ENCODE measurements around the gene TTBK2. TPM values are rescaled to one million over a fixed set of nuclear protein-coding genes. Genes with fewer than 3 reads are reported as not detected.
A peak's percentile ranks its signal among the peaks of the same experiment; 100 is the strongest.

The TTBK2 gene
- total RNA-seq, 1 donor from 2014 or later = 13.0 TPM

- Mint-ChIP-seq H3K9me3 (no peaks in the 10 kb centered on the region), H3K27ac (no peak overlapping the region), H3K27me3 (ENCODE audit: low read depth) (no peaks in the 10 kb centered on the region), H3K36me3 (ENCODE audit: low read depth) (peaks cover 5% of the 10 kb centered on the region), H3K4me1 (ENCODE audit: low read depth) (peaks cover 5% of the 10 kb centered on the region), H3K4me3 (ENCODE audit: low read depth) (no peak overlapping the region)
- intact Hi-C loops (cut with micrococcal nuclease) = no loop called here
- no peak for DNase-seq (ENCODE audit: low spot score)
These were observed 215.2 kb downstream of the TTBK2 start for GRCh38 chr15:42705336-42705735.

- Mint-ChIP-seq H3K36me3 (ENCODE audit: low read depth) (peaks cover 9% of the 10 kb centered on the region), H3K27ac (no peak overlapping the region), H3K9me3 (no peaks in the 10 kb centered on the region), H3K27me3 (ENCODE audit: low read depth) (no peaks in the 10 kb centered on the region), H3K4me1 (ENCODE audit: low read depth) (peaks cover 5% of the 10 kb centered on the region), H3K4me3 (ENCODE audit: low read depth) (no peak overlapping the region)
- intact Hi-C loops (cut with micrococcal nuclease) = loop anchor here (1.0 kb wide), 1 partner anchor 222 kb away; no protein-coding TSS in a partner anchor
- peak; percentile 42 for DNase-seq (ENCODE audit: low spot score)
These were observed 216.1 kb downstream of the TTBK2 start for GRCh38 chr15:42704492-42704926.

- H3K4me3 Mint-ChIP-seq (ENCODE audit: low read depth) = no peak overlapping the region
- H3K9me3 Mint-ChIP-seq = no peaks in the 10 kb centered on the region
- H3K27me3 Mint-ChIP-seq (ENCODE audit: low read depth) = no peaks in the 10 kb centered on the region
- H3K4me1 Mint-ChIP-seq (ENCODE audit: low read depth) = peaks cover under 1% of the 10 kb centered on the region
- H3K27ac Mint-ChIP-seq = no peak overlapping the region
- peaks cover 11% of the 10 kb centered on the region for H3K36me3 Mint-ChIP-seq (ENCODE audit: low read depth)
- no peak for DNase-seq (ENCODE audit: low spot score)
- intact Hi-C loops (cut with micrococcal nuclease) = no loop called here
These were observed 224.0 kb downstream of the TTBK2 start for GRCh38 chr15:42696626-42697025.

GRCh38 chr15:42695527-42696071, 225.0 kb downstream of the TTBK2 start:
- intact Hi-C loops (cut with micrococcal nuclease) = no loop called here
- H3K4me3 Mint-ChIP-seq (ENCODE audit: low read depth) = no peak overlapping the region
- DNase-seq (ENCODE audit: low spot score) = no peak
- H3K9me3 Mint-ChIP-seq = no peaks in the 10 kb centered on the region
- H3K27me3 Mint-ChIP-seq (ENCODE audit: low read depth) = no peaks in the 10 kb centered on the region
- H3K4me1 Mint-ChIP-seq (ENCODE audit: low read depth) = peaks cover 9% of the 10 kb centered on the region
- H3K27ac Mint-ChIP-seq = no peak overlapping the region
- H3K36me3 Mint-ChIP-seq (ENCODE audit: low read depth) = peaks cover 7% of the 10 kb centered on the region

- H3K27ac Mint-ChIP-seq = no peak overlapping the region
- intact Hi-C loops (cut with micrococcal nuclease) = no loop called here
- H3K36me3 Mint-ChIP-seq (ENCODE audit: low read depth) = peaks cover 3% of the 10 kb centered on the region
- no peak overlapping the region for H3K4me3 Mint-ChIP-seq (ENCODE audit: low read depth)
- H3K4me1 Mint-ChIP-seq (ENCODE audit: low read depth) = peaks cover 14% of the 10 kb centered on the region
- no peaks in the 10 kb centered on the region for H3K27me3 Mint-ChIP-seq (ENCODE audit: low read depth)
- DNase-seq (ENCODE audit: low spot score) = no peak
- no peaks in the 10 kb centered on the region for H3K9me3 Mint-ChIP-seq
These were observed 226.2 kb downstream of the TTBK2 start for GRCh38 chr15:42694398-42694797.

GRCh38 chr15:42693942-42694341, 226.6 kb downstream of the TTBK2 start:
- intact Hi-C loops (cut with micrococcal nuclease) = no loop called here
- peaks cover 3% of the 10 kb centered on the region for H3K36me3 Mint-ChIP-seq (ENCODE audit: low read depth)

DNA sequence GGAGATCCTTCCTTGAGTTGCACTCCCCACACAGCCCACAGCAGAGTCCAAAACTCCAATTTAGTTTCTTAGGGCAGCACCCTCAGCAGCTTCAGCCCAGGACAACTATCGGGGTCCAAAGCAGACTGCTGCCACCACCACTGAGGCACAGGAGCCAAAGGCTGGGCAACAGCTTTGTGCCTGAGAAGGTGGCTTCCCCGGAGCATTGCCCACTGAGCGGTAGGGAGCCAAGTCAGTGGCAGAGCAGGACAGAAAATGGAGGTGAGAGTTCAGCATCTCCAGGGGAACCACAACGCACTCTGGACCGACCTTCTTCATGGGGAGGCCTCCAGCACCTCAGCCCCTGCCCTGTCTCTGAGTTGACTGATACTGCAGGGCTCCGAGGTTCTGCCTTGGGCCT, 227.1 kb downstream of the TTBK2 start:
- no peak for DNase-seq (ENCODE audit: low spot score)
- Mint-ChIP-seq H3K36me3 (ENCODE audit: low read depth) (peaks cover 3% of the 10 kb centered on the region), H3K27ac (peak overlapping the region; percentile 9), H3K4me1 (ENCODE audit: low read depth) (peaks cover 14% of the 10 kb centered on the region), H3K9me3 (no peaks in the 10 kb centered on the region), H3K27me3 (ENCODE audit: low read depth) (no peaks in the 10 kb centered on the region), H3K4me3 (ENCODE audit: low read depth) (no peak overlapping the region)
- intact Hi-C loops (cut with micrococcal nuclease) = no loop called here

More at GRCh38 chr15:42693942-42694341, 226.6 kb downstream of the TTBK2 start:
- no peak overlapping the region for H3K4me3 Mint-ChIP-seq (ENCODE audit: low read depth)
- peaks cover 14% of the 10 kb centered on the region for H3K4me1 Mint-ChIP-seq (ENCODE audit: low read depth)
- H3K27me3 Mint-ChIP-seq (ENCODE audit: low read depth) = no peaks in the 10 kb centered on the region
- H3K27ac Mint-ChIP-seq = peak overlapping the region; percentile 9
- no peaks in the 10 kb centered on the region for H3K9me3 Mint-ChIP-seq
- DNase-seq (ENCODE audit: low spot score) = no peak

DNA sequence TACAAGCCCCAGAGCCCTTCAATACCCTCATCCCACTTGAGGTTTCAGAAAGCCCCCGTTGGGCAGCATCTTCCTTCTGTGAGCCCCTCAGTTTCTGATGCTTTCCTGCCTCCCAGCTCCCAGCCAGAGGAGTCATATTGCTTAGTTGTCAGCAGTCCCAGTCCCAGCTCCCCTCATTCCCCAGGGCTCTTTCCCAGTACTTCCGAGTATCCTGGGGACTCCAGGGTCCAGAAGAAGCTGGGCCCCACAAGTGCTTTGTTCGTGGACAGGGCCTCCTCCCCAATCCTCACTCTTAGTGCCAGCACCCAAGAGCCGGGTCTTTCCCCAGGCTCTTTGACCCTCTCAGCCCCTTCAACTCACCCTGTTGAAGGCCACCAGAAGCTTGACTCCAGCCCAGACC, 227.6 kb downstream of the TTBK2 start:
- peaks cover 3% of the 10 kb centered on the region for H3K36me3 Mint-ChIP-seq (ENCODE audit: low read depth)
- H3K4me1 Mint-ChIP-seq (ENCODE audit: low read depth) = peaks cover 14% of the 10 kb centered on the region

DNA sequence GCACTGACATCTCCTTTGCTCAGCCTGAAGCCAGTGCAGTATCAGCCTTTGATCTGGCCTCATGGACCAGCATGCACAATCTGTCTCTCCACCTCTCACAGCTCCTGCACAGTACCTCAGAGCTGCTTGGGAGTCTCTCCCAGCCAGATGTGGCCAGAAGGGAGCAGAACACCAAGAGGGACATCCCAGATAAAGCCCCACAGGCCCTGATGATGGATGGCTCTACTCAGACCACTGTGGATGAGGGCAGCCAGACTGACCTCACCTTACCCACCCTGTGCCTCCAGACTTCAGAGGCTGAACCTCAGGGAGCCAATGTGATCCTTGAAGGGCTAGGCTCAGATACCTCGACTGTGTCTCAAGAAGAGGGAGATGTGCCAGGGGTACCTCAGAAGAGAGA, 228.0 kb downstream of the TTBK2 start:
- DNase-seq (ENCODE audit: low spot score) = no peak
- H3K27me3 Mint-ChIP-seq (ENCODE audit: low read depth) = no peaks in the 10 kb centered on the region

More for the DNA sequence above, 227.6 kb downstream of the TTBK2 start:
- intact Hi-C loops (cut with micrococcal nuclease) = no loop called here
- no peak overlapping the region for H3K27ac Mint-ChIP-seq
- H3K4me3 Mint-ChIP-seq (ENCODE audit: low read depth) = no peak overlapping the region
- no peaks in the 10 kb centered on the region for H3K9me3 Mint-ChIP-seq
- H3K27me3 Mint-ChIP-seq (ENCODE audit: low read depth) = no peaks in the 10 kb centered on the region
- DNase-seq (ENCODE audit: low spot score) = no peak

DNA sequence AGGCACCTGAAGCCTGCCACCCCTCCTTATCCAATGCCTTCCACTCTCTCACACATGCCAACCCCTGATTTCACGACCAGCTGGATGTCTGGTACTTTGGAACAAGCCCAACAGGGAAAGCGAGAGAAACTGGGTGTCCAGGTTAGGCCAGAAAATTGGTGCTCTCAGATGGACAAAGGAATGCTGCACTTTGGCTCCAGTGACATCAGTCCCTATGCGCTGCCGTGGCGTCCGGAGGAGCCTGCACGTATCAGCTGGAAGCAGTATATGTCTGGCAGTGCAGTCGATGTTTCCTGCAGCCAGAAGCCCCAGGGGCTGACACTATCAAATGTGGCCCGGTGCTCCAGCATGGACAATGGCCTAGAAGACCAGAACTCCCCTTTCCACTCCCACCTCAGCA, 228.8 kb downstream of the TTBK2 start:
- Mint-ChIP-seq H3K36me3 (ENCODE audit: low read depth) (peaks cover 3% of the 10 kb centered on the region), H3K4me1 (ENCODE audit: low read depth) (peaks cover 14% of the 10 kb centered on the region), H3K4me3 (ENCODE audit: low read depth) (no peak overlapping the region), H3K27ac (no peak overlapping the region), H3K27me3 (ENCODE audit: low read depth) (no peaks in the 10 kb centered on the region), H3K9me3 (no peaks in the 10 kb centered on the region)
- DNase-seq (ENCODE audit: low spot score) = no peak
- intact Hi-C loops (cut with micrococcal nuclease) = no loop called here

More for the DNA sequence above, 228.0 kb downstream of the TTBK2 start:
- Mint-ChIP-seq H3K4me3 (ENCODE audit: low read depth) (no peak overlapping the region), H3K36me3 (ENCODE audit: low read depth) (peaks cover 3% of the 10 kb centered on the region), H3K9me3 (no peaks in the 10 kb centered on the region), H3K4me1 (ENCODE audit: low read depth) (peaks cover 14% of the 10 kb centered on the region), H3K27ac (no peak overlapping the region)
- intact Hi-C loops (cut with micrococcal nuclease) = no loop called here

- Mint-ChIP-seq H3K4me1 (ENCODE audit: low read depth) (peaks cover 14% of the 10 kb centered on the region), H3K4me3 (ENCODE audit: low read depth) (no peak overlapping the region), H3K27me3 (ENCODE audit: low read depth) (no peaks in the 10 kb centered on the region), H3K27ac (peak overlapping the region; percentile 18), H3K36me3 (ENCODE audit: low read depth) (peaks cover 5% of the 10 kb centered on the region), H3K9me3 (no peaks in the 10 kb centered on the region)
- intact Hi-C loops (cut with micrococcal nuclease) = no loop called here
- no peak for DNase-seq (ENCODE audit: low spot score)
These were observed 229.3 kb downstream of the TTBK2 start for GRCh38 chr15:42691308-42691707.

Data from activated T-helper 2 cell treated with anti-CD3 and anti-CD28 coated beads, Interferon-gamma antibody, Interleukin-2, Interleukin-4, amounts not matched to agents 10 μg/mL and 5 μg/mL and 100 μg/mL, durations not matched to agents 14 hours and 24 hours and 36 hours (primary cell).